ENCODE measurements around the gene TRPM3.

TRPM3 gene

GRCh38 chr9:70994582-70994981 lies 126.8 kb downstream of the TRPM3 start:
- no peak for DNase-seq (ENCODE audit: low spot score)
- Histone ChIP-seq H3K27ac (no peak overlapping the region), H3K4me3 (no peak overlapping the region)
- no peak for TF ChIP-seq CTCF (IDR thresholded peaks at IDR 0.05)

GRCh38 chr9:70988551-70988950 lies 132.9 kb downstream of the TRPM3 start:
- no peak overlapping the region for H3K4me3 ChIP-seq
- DNase-seq (ENCODE audit: low spot score), result no peak
- H3K27ac ChIP-seq, result no peak overlapping the region
- no peak for TF ChIP-seq CTCF (IDR thresholded peaks at IDR 0.05)

GRCh38 chr9:70987986-70988385 lies 133.4 kb downstream of the TRPM3 start:
- TF ChIP-seq CTCF (IDR thresholded peaks at IDR 0.05), result no peak
- H3K4me3 ChIP-seq, result no peak overlapping the region
- no peak for DNase-seq (ENCODE audit: low spot score)
- H3K27ac ChIP-seq, result no peak overlapping the region

- no peak overlapping the region for H3K4me3 ChIP-seq
- TF ChIP-seq CTCF (IDR thresholded peaks at IDR 0.05), result no peak
- no peak for DNase-seq (ENCODE audit: low spot score)
- no peak overlapping the region for H3K27ac ChIP-seq
Observed at GRCh38 chr9:70986984-70987383, 134.4 kb downstream of the TRPM3 start.

DNA sequence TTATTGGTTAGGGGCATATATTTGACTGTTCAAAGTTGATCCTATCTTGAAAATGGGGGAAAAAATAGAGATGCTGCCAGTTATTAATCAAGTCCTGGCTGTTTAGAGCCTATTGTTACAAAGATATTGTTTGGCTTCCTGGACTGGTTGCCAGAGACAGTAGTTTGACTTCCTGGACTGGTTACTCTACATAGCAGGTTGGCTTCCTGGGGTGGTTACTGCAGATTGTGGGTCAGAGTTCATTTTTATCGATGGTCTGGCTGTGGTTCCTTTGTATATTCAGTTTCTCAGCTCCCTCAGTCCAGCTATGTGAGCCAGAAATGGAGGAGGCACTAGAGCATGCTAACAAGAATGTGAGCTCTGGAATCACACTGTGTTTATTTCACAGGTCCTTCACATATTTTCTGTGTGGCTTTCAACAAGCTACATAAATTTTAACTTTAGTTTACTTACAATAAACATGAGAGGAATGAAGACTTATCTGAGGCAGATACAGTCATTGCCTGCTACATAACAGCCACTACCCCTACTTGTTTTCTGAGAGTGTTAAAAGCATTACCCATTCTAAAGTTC lies 137.6 kb downstream of the TRPM3 start:
- TF ChIP-seq CTCF (IDR thresholded peaks at IDR 0.05), result no peak
- H3K27ac ChIP-seq, result no peak overlapping the region
- DNase-seq (ENCODE audit: low spot score), result no peak
- no peak overlapping the region for H3K4me3 ChIP-seq

- no peak for TF ChIP-seq CTCF (IDR thresholded peaks at IDR 0.05)
- DNase-seq (ENCODE audit: low spot score), result no peak
- no peak overlapping the region for H3K27ac ChIP-seq
- no peak overlapping the region for H3K4me3 ChIP-seq
Observed at GRCh38 chr9:70981312-70981711, 140.1 kb downstream of the TRPM3 start.

GRCh38 chr9:70979966-70980365 lies 141.5 kb downstream of the TRPM3 start:
- H3K4me3 ChIP-seq, result no peak overlapping the region
- TF ChIP-seq CTCF (IDR thresholded peaks at IDR 0.05), result no peak
- no peak for DNase-seq (ENCODE audit: low spot score)
- H3K27ac ChIP-seq, result no peak overlapping the region

Measured in coronary artery (tissue), 2 donors.